SK-N-SH treated with all-trans-retinoic acid at 6 μM for 48 hours (cell line): ENCODE measurements around the gene TNKS2.

Source experiments
- ATAC-seq: fragments of 200-7000 bp; cut with Tn5 transposase; 3 replicates; pipeline ENCODE4 v1.9.1; 2020; ENCODE audit warnings: mild to moderate bottlenecking, moderate library complexity
- ARNTL ChIP-seq: fragments of 450-650 bp; formaldehyde crosslinking; IDR thresholded peaks from 2 replicates; pipeline ENCODE4 v1.5.0; 2020; ENCODE audit warnings: low read depth, mild to moderate bottlenecking, moderate library complexity, borderline replicate concordance
- BACH2 ChIP-seq: fragments of 250-450 bp; sonication (Bioruptor Pico); IDR thresholded peaks from 2 replicates; pipeline ENCODE4 v1.9.0; 2021; ENCODE audit warnings: mild to moderate bottlenecking, borderline replicate concordance
- CREB5 ChIP-seq: fragments of 250-450 bp; sonication (Bioruptor Pico); IDR thresholded peaks from 2 replicates; pipeline ENCODE4 v1.5.1; 2020; ENCODE audit warnings: low read depth, mild to moderate bottlenecking, moderate library complexity
- CSDC2 ChIP-seq: fragments of 250-450 bp; sonication (Bioruptor Pico); IDR thresholded peaks from 2 replicates; pipeline ENCODE4 v1.5.0; 2020; ENCODE audit warnings: mild to moderate bottlenecking, moderate library complexity
- CSRNP3 ChIP-seq: fragments of 250-450 bp; sonication (Bioruptor Pico); IDR thresholded peaks from 2 replicates; pipeline ENCODE4 v1.5.1; 2021; ENCODE audit warnings: mild to moderate bottlenecking, moderate library complexity
- ESRRG ChIP-seq: fragments of 250-450 bp; sonication (Bioruptor Pico); IDR thresholded peaks from 2 replicates; pipeline ENCODE4 v1.6.1; 2021; ENCODE audit warnings: mild to moderate bottlenecking
- GLIS3 ChIP-seq: fragments of 250-450 bp; sonication (Bioruptor Pico); IDR thresholded peaks from 2 replicates; pipeline ENCODE4 v1.5.0; 2020; ENCODE audit warnings: mild to moderate bottlenecking, moderate library complexity
- ISL1 ChIP-seq: fragments of 250-450 bp; sonication (Bioruptor Pico); IDR thresholded peaks from 2 replicates; pipeline ENCODE4 v2.1.2; 2022; ENCODE audit warnings: mild to moderate bottlenecking, moderate library complexity
- OSR1 ChIP-seq: fragments of 250-450 bp; sonication (Bioruptor Pico); IDR thresholded peaks from 2 replicates; pipeline ENCODE4 v1.8.0; 2022; ENCODE audit warnings: moderate library complexity, mild to moderate bottlenecking, inconsistent platforms
- PATZ1 ChIP-seq: fragments of 250-450 bp; sonication (Bioruptor Pico); IDR thresholded peaks from 2 replicates; pipeline ENCODE4 v1.8.0; 2020; ENCODE audit warnings: mild to moderate bottlenecking, moderate library complexity, borderline replicate concordance
- POU6F1 ChIP-seq: fragments of 250-450 bp; sonication (Bioruptor Pico); IDR thresholded peaks from 2 replicates; pipeline ENCODE4 v1.8.0; 2021; ENCODE audit warnings: low read depth, mild to moderate bottlenecking, moderate library complexity, borderline replicate concordance
- PPARA ChIP-seq: fragments of 250-450 bp; sonication (Bioruptor Pico); IDR thresholded peaks from 2 replicates; pipeline ENCODE4 v1.5.0; 2020; ENCODE audit warnings: mild to moderate bottlenecking, borderline replicate concordance
- RARB ChIP-seq: fragments of 250-450 bp; sonication (Bioruptor Pico); IDR thresholded peaks from 2 replicates; pipeline ENCODE4 v1.8.0; 2021; ENCODE audit warnings: mild to moderate bottlenecking, moderate library complexity
- SNAI2 ChIP-seq: fragments of 250-450 bp; sonication (Bioruptor Pico); IDR thresholded peaks from 2 replicates; pipeline ENCODE4 v1.5.0; 2020; ENCODE audit warnings: mild to moderate bottlenecking, moderate library complexity
- TCF4 ChIP-seq: fragments of 250-450 bp; sonication (Bioruptor Pico); IDR thresholded peaks from 2 replicates; pipeline ENCODE4 v1.8.0; 2021; ENCODE audit warnings: mild to moderate bottlenecking, moderate library complexity, borderline replicate concordance
- TSHZ2 ChIP-seq: fragments of 250-450 bp; sonication (Bioruptor Pico); IDR thresholded peaks from 2 replicates; pipeline ENCODE4 v1.5.0; 2020; ENCODE audit warnings: mild to moderate bottlenecking, moderate library complexity
- ZC3H10 ChIP-seq: fragments of 250-450 bp; sonication (Bioruptor Pico); IDR thresholded peaks from 2 replicates; pipeline ENCODE4 v1.5.1; 2021; ENCODE audit warnings: mild to moderate bottlenecking, moderate library complexity
- ZFP3 ChIP-seq: fragments of 250-450 bp; sonication (Bioruptor Pico); IDR thresholded peaks from 2 replicates; pipeline ENCODE4 v1.5.0; 2020; ENCODE audit warnings: mild to moderate bottlenecking, moderate library complexity
- ZFP30 ChIP-seq: fragments of 450-650 bp; formaldehyde crosslinking; IDR thresholded peaks from 2 replicates; pipeline ENCODE4 v1.5.0; 2022; ENCODE audit warnings: mild to moderate bottlenecking, moderate library complexity
- ZNF565 ChIP-seq: fragments of 450-650 bp; formaldehyde crosslinking; conservative IDR thresholded peaks from 2 replicates; pipeline ENCODE4 v1.5.0; 2020; ENCODE audit warnings: low read depth, mild to moderate bottlenecking, moderate library complexity
- ZNF70 ChIP-seq: fragments of 450-650 bp; formaldehyde crosslinking; IDR thresholded peaks from 2 replicates; pipeline ENCODE4 v1.5.0; 2020; ENCODE audit warnings: mild to moderate bottlenecking, moderate library complexity
- ZNF8 ChIP-seq: fragments of 450-650 bp; formaldehyde crosslinking; IDR thresholded peaks from 2 replicates; pipeline ENCODE4 v1.5.0; 2020; ENCODE audit warnings: mild to moderate bottlenecking, moderate library complexity

Gene TNKS2

GRCh38 chr10:91880310-91880709 lies 82.1 kb downstream of the TNKS2 start:
- no peak for TF ChIP-seq POU6F1 (CRISPR knock-in tag)
- TF ChIP-seq PATZ1 (CRISPR knock-in tag): no peak
- TF ChIP-seq TCF4: no peak
- TF ChIP-seq SNAI2 (CRISPR knock-in tag): no peak
- TF ChIP-seq ARNTL (CRISPR knock-in tag): no peak
- no peak for TF ChIP-seq CREB5
- TF ChIP-seq OSR1: no peak
- TF ChIP-seq RARB (CRISPR knock-in tag): no peak
- TF ChIP-seq ZC3H10 (CRISPR knock-in tag): no peak
- TF ChIP-seq BACH2 (CRISPR knock-in tag): no peak
- no peak for TF ChIP-seq ESRRG (CRISPR knock-in tag)
- ATAC-seq: no peak; the same call in 2 of the 3 replicates

GRCh38 chr10:91883549-91884444 lies 85.6 kb downstream of the TNKS2 start:
- TF ChIP-seq ZFP30 (CRISPR knock-in tag) (no peak), PPARA (CRISPR knock-in tag) (no peak), RARB (CRISPR knock-in tag) (no peak), ISL1 (CRISPR knock-in tag) (no peak), TSHZ2 (CRISPR knock-in tag) (no peak), GLIS3 (CRISPR knock-in tag) (no peak), BACH2 (CRISPR knock-in tag) (no peak), ZFP3 (CRISPR knock-in tag) (no peak), CSRNP3 (CRISPR knock-in tag) (no peak), ZNF8 (no peak), CSDC2 (CRISPR knock-in tag) (no peak), OSR1 (no peak), ZC3H10 (CRISPR knock-in tag) (no peak), ZNF70 (CRISPR knock-in tag) (no peak), TCF4 (no peak)
- no peak for ATAC-seq

- no peak for ATAC-seq
- TF ChIP-seq POU6F1 (CRISPR knock-in tag): no peak
- no peak for TF ChIP-seq CSDC2 (CRISPR knock-in tag)
- TF ChIP-seq CREB5: no peak
- no peak for TF ChIP-seq BACH2 (CRISPR knock-in tag)
- no peak for TF ChIP-seq ZFP3 (CRISPR knock-in tag)
- no peak for TF ChIP-seq RARB (CRISPR knock-in tag)
- no peak for TF ChIP-seq SNAI2 (CRISPR knock-in tag)
- no peak for TF ChIP-seq ZNF8
- no peak for TF ChIP-seq CSRNP3 (CRISPR knock-in tag)
- TF ChIP-seq ZFP30 (CRISPR knock-in tag): no peak
- TF ChIP-seq GLIS3 (CRISPR knock-in tag): no peak
- no peak for TF ChIP-seq PPARA (CRISPR knock-in tag)
- TF ChIP-seq OSR1: no peak
- TF ChIP-seq ZNF565 (CRISPR knock-in tag): no peak
- no peak for TF ChIP-seq ZNF70 (CRISPR knock-in tag)
Measured at GRCh38 chr10:91884536-91884935, 86.3 kb downstream of the TNKS2 start.
